GM19035 (cell line): Measurements from ENCODE around the gene ART1.

ENCODE experiments used
- ATAC-seq: cut with Tn5 transposase; IDR thresholded peaks from one replicate; pipeline ENCODE4 v1.9.1; 2021; ENCODE audit not compliant: unreplicated experiment

Gene ART1

GRCh38 chr11:3664032-3664630, 19.2 kb downstream of the ART1 start:
- ATAC-seq = no peak

DNA sequence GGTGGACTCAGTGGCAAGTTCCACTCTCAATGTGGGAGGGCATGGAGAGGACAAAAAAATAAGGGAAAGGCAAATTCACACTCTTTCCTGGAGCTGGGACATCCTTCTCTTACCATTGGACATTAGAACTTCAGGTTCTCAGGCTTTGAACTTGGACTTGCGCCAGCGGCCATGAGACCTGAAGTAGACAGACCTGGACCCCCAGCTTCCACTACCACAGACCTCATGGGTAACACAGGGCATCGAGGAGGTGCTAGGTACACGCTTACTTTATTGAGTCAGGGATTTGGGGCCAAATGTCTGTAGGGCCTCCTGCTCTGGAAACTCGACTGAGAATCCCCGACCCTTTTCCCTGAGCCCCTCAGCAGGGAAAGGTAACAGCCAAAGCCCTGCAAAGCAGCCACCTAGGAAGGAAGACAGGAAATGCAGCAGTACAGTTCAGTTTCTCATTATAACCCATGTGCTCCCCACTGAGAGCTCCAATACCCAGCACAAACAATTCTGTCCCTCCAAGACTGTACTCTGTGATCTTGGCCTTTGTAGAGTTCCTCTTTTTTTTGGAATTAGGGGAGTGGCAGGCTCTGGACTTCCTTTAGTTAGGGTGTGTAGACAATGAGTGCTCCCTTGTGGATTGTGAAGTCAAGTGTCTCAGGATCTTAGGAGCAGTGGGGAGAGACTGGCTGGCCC, 20.6 kb downstream of the ART1 start:
- no peak for ATAC-seq

DNA sequence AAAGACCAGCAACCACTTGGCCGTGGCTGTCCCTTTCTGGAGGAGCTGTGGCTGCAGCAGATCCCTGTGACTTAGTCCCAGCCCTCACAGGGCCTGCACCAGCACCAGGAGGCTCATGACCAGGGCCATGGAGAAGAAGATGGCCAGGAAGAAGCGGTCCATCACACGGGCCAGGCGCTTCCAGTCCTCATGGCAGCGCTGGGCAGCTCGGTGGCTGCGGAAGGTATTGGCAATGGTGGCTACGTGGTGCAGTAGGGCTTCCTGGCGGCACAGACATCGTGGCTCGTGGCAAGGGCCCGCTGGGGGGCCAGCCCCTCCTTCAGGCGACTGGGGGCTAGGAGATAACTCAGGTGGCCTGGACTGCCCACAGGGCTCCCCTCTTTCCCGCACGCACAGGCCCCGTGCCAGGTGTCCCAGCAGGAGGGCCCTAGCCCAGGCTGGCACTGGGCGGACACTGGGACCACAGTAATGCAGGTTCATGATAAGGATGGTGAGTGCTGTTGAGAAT, 21.1 kb downstream of the ART1 start:
- no peak for ATAC-seq

GRCh38 chr11:3667149-3668035, 22.5 kb downstream of the ART1 start:
- ATAC-seq = no peak

DNA sequence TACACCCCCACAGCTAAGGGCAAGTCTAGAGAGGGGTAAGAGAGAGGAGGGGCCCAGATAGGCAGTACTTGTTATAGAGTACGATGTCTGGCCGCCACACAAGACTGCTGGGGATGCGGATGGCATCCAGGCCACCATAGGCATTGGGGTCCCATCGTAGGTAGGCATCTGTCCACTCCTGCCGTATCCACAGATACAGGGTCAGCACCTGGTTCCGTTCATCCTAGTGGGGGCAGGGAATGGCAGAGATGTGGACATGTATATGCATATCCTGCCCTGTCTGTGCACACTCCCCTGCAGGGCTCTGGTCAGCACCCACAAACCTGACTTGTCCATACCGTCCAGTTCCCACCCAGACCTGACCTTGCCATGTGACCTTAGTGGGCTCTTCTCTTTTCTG, 24.2 kb downstream of the ART1 start:
- ATAC-seq = no peak

GRCh38 chr11:3669742-3670183, 24.8 kb downstream of the ART1 start:
- no peak for ATAC-seq

- ATAC-seq = no peak
These were observed 26.7 kb downstream of the ART1 start, which contains the start of gene CHRNA10 for GRCh38 chr11:3671334-3672254. Gene CHRNA10 (minus strand): TSS chr11:3671384. CDS start chr11:3671312, 72 bp downstream.

DNA sequence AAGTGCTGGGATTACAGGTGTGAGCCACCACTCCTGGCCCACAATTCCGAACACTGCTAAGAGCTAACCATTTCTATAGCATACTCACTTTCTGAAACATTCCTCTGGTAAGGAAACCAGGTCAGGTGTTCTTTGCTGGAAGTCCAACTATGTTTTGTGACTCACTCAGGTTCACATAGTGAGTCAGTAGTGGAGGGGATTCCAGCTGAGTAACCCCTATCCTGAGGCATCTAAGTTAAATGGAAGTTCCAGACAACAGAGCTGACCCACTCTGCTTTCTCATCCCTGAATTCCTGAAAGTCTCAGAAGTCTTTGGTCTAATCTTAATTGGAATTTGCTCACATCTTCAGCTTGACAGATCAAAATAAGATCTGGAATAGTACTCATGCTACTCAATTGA, 29.3 kb downstream of the ART1 start:
- no peak for ATAC-seq

DNA sequence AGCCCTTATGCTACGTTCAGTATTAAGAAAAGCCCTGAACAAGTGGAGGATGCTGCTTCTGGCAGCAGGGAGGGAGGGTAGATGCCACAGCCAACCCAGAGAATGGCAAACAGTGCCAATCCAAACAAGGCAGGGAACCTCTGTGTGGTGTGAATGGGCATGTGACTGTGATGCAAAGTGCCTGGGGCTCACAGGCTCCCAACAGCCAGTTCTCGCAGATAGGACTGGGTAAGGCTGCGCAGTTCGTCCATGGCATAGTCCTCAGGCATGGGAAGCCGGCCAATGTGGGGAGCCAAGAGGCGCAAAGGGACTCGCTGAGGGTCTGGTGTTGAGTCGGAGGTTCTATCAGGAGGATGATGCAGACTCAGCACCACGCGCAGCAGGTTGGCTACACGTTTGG, 31.0 kb downstream of the ART1 start:
- no peak for ATAC-seq

- no peak for ATAC-seq
These were observed 34.1 kb downstream of the ART1 start for GRCh38 chr11:3679077-3679476.

DNA sequence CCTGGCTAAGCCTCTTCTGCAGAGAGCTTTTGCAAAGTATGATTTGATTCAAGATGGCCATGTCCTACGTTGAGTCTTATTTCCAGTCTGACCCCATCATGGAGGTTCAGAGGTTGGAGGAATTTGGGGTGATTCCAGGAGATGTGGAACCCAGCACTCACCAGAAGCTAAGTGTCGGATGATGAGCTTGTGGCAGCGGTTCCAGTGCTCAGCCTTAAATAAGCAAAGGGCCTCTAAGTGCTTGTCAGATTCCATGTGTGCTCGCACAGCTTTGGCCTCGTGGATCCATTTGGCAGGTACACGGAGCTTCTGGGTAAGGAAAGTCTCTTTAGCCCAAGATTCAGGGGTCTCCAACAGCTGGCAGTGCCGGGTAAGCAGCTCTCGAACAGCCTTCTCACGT, 38.1 kb downstream of the ART1 start:
- no peak for ATAC-seq

GRCh38 chr11:3684129-3684818, 39.3 kb downstream of the ART1 start:
- ATAC-seq = no peak

DNA sequence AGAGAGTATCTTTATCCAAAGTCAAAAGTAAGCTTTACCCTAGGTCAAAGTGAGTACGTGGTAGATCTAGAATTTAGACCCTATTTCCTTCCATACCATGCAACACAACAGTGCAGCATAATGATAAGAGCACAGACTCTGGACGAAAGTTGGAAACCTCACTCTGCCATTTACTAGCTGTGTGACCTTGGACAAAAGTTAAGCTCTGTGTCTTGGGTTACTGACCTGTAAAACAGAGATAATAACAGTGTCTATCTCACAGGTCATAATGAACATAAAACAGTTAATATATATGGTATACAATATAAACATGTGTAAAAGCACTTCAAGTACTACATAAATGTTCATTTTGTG, 39.9 kb downstream of the ART1 start:
- ATAC-seq = no peak

DNA sequence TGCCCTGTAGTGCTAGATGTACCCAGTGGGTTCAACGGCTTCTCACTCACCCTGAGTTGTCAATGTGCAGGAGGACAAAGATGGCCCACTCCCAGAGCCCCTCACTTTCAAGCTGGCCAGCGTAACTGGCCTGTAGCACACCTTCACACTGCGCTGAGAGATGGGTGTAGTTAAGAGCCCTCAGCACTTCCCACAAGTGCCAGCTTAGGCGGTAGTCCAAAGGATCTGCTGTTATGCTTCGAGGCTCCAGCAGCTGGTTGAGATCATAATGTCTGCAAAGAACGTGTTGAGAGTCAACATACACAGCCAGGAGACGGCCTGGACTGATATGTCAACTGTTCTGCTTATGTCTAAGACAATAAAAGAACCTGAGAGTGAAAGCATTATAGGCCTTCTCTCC, 41.0 kb downstream of the ART1 start:
- no peak for ATAC-seq

DNA sequence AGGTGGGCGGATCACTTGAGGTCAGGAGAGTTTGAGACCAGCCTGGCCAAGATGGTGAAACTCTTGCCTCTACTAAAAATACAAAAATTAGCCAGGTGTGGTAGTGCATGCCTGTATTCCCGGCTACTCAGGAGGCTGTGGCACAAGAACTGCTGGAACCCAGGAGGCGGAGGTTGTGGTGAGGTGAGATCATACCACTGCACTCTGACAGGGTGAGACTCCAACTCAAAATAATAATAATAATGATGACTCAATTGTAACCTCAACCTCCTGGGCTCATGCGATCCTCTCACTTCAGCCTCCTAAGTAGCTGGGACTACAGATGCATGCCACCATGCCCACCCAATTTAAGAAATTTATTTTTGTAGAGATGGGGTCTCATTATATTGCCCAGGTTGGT, 41.8 kb downstream of the ART1 start:
- no peak for ATAC-seq

DNA sequence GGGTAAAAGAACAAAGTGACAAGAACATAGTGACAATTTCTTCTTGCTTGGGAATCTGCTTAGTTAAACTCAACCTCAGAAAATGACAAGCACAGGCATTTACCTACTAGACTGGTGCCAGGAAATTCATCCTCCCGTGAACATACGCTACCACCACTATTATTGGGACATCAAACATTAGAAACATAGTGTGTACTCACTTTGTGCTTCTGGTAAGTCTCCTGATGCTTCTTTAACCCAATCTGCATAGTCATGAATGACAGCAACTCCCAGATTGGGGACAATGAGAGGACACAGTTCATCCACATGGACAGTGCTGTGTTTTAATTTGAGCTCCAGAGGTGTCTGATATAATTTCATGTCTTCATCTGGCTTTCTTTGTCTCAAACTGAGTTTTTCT, 55.5 kb downstream of the ART1 start:
- ATAC-seq = no peak

- ATAC-seq = no peak
These were observed 56.0 kb downstream of the ART1 start for GRCh38 chr11:3700910-3701309.

DNA sequence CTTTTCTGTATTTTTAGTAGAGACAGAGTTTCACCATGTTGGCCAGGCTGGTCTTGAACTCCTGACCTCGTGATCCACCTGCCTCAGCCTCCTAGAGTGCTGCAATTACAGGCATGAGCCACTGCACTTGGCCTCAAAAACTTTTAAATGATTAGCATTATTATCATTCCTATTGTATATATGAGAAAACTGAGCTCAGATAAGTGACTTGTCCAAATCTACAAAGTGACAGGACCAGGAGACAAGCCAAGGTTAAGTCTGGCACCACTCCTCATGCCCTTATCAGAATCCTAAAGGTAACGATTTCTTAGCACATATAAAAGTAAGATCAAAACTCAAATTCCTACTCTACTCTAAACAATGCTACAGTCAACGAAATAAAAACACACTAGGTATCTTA, 58.5 kb downstream of the ART1 start:
- no peak for ATAC-seq

DNA sequence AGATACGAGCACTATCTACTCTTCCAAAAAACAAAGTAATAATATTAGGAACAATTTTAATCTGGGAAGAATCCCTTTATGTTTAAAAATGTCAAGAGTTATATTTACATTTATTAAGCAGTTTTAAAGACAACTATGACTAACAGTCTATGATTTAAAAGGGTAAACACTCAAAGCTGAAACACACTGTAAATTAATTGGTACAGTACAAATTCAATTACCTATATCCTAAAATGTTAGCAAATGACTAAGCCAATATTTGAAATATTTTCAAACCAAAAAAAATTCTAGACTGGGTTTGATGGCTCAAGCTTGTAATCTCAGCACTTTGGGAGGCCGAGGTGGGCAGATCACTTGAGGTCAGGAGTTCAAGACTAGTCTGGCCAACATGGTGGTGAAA, 62.2 kb downstream of the ART1 start:
- ATAC-seq = no peak

DNA sequence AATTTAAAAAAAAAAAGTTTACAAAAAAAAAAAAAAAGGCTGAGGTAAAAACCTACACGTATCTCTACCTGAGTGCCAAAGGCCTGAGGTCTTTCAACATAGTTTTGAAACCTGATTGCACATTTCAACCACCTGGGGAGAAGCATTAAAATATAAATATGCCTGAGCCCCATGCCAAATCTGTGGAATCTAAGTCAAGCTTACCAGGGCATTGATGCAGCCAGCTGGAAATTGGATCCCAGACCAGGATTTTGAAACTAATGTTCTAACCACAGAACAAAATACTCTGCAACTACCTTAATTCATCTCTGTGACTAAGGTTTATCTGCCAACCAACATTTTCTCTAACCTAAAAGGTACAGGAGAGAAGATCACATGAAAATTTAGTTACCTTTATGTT, 65.0 kb downstream of the ART1 start:
- no peak for ATAC-seq
